ELR (cell line): ENCODE data around the gene OR56A3.
A peak's percentile ranks its signal among the peaks of the same experiment; 100 is the strongest.
"Not testable (repeated sequence)": the region's sequence is repeated elsewhere in the genome, so short reads cannot be mapped to it uniquely, and the experiment has no call there.

Experiments
- DNase-seq: peaks from one replicate; pipeline ENCODE4 v3.0.0-alpha.2; 2015; ENCODE audit warnings: low read depth

OR56A3 gene, protein sequence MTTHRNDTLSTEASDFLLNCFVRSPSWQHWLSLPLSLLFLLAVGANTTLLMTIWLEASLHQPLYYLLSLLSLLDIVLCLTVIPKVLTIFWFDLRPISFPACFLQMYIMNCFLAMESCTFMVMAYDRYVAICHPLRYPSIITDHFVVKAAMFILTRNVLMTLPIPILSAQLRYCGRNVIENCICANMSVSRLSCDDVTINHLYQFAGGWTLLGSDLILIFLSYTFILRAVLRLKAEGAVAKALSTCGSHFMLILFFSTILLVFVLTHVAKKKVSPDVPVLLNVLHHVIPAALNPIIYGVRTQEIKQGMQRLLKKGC

DNA sequence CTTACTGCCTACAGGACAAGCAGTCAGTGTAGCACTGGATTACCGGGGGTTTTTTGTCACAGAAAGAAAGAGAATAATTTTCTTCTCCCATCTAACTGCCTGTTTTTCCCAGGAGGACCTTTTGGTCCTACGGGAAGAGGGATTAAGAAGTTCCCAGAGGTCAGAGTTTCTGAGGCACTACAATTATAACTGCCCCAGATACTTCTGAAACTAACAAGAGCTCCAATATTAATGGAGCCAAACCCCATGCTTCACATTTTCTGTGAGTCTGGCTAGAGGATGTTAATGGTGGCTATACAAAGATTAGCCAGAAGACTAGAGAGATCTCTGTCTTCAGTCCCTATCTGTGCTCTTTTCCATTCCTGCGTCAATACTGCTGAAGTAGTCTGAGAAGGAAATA is at the start of gene OR56A3:
OR56A3 (plus strand) TSS at position 301 of the 400 bp plus-strand sequence. CDS start 5,096 bp downstream, outside the sequence.
- DNase-seq: no peak

DNA sequence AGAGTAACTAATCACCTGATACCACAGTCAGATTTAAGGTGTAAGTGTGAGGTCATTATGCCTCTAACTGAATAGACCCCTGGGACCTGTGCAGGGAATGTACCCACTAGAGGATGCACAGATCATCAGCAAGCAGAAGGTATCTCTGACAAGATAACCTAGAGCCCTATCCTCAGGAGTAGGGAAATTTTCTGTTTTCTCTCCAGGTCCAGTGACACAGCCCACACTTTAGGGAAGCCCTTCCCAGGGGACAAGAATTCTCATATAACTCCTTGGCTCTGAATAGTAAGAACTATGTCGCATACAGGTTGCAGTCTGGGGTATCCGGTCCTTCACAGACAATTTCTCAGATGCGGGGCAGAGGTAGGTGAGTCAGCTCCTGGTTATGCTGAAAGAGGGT is 49.1 kb upstream of the OR56A3 start, which contains the start of gene OR52E5:
OR52E5 (plus strand) TSS at position 301 of the 400 bp plus-strand sequence. CDS start 7,569 bp downstream, outside the sequence.
- no peak for DNase-seq

DNA sequence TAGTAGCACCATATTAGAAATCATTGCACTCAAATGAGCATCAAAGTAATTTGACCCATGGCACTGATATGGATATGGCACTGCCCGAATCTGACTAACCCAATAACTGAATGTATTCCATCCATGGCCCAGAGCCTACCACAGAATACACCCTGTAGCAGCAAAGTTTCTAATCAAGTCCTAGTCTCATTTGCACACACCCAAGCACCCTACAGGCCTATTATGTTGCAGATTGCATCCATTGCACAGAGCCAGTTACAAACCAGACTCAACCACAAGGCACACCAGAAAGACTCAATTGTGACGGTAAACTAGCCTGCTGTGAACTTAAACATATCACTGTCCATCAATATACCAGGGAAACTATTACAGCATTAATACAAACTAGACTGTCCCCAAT is 42.5 kb upstream of the OR56A3 start:
- no peak for DNase-seq

DNA sequence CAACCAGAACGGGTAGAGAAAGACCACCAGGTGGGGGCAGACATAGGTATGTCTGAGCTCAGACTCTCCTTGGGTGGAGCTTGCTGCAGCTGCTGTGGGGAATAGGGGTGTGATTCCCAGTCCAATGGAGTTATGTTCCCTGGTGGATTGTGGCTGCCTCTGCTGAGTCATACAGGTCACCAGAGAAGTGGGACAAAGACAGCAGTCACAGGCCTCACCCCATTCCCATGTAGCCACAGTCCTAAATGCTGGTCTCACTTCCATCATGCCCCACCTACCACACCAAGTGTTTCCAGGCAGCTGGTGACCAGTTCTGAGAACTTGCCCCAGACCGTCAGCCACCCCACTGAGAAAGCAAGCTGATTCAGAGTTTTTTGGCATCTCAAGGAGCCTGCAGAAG is 31.5 kb upstream of the OR56A3 start:
- no peak for DNase-seq

DNA sequence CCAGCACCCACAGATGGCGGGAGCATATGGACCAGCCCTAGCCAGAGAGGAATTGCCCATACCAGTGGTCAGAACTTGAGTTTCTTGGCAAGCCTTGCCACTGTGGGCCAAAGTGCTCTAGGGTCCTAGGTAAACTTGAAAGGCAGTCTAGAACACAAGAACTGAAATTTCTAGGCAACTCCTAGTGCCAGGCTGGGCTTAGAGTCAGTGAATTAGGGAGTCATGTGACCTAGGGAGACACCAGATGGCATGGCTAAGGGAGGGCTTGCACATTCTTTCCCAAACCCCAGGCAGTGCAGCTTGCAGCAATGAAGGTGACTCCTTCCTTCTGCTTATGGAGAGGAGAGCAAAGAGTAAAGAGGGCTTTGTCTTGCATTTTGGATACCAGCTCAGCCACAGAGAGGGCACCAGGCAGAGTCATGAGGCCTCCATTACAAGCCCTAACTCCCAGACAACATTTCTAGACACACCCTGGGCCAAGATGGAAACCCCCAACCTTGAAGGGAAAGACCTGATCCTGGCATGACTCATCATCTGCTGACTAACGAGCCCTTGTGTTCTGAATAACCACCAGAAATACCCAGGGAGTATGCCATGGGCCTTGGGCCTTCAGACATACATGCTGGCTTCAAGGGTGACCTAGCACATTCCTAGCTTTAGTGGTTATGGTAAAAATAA is 19.2 kb upstream of the OR56A3 start:
- DNase-seq: peak; percentile 42

DNA sequence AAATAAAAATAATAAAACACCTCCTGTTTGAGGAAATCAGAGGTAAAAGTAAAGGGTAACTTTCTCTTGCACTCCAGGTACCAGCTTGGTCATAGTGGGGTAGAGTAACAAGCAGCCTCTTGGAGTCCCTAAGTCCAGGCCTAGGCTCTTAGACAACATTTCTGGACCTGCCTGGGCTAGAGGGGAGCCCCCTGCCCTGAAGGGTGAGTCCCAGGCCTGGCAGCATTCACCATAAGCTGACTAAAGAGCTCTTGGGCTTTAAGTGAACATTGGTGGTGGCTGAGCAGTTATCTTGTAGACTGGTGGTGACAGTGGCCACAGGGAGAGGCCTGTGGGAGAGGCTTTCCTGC is 18.6 kb upstream of the OR56A3 start:
- no peak for DNase-seq

DNA sequence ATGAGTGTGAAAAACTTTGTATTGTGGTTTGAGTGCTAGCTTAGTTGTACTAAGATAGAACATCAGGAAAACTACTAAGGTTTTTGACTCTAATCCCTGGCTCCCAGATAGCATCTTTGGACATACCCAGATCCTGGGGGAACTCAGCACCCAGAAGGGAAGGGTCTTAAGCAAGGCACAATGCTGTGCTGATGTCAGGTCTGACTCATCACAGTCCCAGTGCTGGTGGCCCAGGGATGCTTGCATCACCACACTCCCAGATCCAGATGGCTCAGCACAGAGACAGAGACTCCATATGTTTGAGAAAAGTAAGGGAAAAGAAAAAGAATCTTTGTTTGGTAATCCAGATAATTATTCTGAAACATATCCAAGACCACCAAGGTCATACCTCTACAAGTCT is 18.3 kb upstream of the OR56A3 start:
- no peak for DNase-seq

DNA sequence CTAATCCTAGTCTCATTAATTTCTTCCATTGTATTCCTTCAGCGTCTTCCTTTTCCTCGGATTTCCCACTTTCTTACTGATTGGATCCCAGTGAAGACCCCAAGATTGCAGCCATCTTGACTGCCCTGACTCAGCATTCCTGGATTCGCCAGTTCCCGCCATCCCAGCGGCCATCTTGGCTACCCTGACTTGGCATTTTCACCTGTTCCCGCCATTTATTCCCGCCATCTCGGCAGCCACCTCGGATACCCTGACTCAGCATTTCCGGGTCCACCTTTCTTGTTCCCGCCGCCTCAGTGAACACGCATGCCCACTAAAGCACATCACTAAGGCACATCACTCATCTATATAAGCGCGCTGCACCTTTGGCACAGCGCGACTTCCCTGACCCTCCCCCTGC is 13.8 kb upstream of the OR56A3 start:
- no peak for DNase-seq

DNA sequence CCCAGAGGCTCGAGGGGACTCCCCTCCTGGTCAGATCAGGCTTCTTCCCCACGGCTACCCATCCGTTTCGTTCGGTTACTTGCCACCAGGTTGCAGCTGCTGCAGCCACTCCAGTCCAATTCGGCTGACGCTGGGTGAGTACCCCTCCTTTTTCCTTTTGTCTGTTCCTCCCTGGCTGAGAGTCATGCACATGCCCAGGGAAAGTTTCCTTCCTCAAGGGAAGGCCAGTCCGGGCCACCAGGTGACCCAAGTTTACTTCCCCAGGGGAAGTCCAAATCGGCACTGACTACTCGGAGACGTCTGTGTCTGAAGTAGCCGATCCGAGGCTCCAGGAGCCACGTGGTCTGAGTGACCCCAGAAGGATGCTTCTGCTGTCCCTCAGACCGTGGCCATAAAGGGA is 13.2 kb upstream of the OR56A3 start:
- no peak for DNase-seq

DNA sequence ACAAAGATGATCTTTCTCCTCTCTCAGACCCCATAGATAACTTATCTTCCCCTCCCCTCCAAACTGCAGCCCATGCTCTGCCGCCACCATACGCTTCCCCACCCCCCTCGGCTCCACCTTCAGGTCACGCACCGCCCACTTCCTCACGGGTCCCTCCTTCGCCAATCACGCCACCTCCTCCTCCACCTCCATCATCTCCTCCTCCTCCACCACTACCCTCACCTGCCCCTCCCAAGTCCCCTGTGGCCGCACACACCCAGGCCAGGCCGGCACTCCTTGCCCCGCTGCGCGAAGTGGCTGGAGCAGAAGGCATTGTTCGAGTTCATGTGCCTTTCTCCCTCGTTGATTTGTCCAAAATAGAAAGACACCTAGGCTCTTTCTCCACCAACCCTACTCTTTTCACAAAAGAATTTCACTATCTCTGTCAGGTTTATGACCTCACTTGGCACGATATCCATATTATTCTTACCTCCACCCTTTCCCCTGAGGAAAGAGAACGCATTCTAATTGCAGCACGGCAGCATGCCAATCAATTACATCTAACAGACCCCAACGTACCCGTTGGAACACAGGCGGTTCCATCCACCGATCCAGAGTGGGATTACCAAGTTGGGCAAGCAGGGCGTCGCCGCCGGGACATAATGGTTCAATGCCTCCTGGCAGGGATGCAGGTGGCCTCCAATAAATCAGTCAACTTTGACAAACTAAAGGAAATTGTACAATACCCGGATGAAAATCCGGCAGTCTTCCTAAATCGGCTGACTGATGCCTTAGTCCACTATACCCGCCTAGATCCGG is 12.3 kb upstream of the OR56A3 start:
- no peak for DNase-seq

DNA sequence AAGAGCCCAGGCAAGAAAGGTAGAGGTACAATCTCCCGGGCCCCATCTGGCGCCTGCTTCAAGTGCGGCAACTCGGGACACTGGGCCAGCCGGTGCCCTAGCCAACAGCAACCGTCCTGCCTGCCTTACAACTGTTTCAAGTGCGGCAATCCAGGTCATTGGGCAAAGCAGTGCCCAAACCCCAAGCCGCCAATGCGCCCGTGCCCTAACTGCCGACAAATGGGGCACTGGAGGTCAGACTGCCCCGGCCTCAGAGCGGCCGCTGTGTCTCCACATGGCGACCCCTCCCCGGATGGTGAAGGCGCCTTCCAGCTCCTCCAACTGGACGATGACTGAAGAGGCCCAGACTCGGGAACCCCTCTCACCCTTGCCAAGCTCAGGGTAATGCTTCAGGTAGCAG is 11.4 kb upstream of the OR56A3 start:
- no peak for DNase-seq

DNA sequence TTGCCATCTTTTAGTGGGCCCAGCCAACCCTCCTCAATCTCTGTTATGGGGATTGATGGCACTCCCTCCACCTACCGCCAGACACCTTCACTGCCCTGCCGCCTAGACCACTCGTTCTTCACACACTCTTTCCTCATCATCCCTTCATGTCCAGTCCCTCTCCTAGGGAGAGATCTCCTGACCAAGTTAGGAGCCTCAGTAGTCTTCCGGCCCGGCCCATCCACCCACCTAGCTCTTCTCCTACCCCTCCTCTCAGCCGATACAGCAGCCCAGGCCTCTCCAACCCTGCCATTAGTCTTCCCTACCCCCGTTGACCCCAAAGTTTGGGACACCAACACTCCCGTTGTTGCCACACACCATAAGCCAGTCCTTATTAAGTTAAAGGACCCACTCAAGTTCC is 11.0 kb upstream of the OR56A3 start:
- DNase-seq: no peak

DNA sequence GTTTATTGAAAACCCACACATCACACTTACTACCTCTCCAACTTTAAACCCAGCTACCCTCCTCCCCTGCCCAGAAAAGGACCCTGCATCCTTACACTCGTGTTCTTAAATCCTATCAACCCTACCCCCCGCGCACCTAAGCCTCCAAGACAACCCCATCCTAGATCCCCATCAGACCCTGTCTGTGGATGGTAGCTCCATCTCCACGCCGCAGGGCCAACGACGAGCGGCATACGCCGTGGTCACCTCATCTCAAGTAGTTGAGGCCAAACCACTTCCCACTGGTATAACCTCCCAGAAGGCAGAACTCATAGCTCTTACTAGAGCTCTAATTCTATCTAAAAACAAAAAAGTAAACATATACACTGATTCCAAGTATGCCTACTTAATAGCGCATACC is 9.4 kb upstream of the OR56A3 start:
- no peak for DNase-seq

DNA sequence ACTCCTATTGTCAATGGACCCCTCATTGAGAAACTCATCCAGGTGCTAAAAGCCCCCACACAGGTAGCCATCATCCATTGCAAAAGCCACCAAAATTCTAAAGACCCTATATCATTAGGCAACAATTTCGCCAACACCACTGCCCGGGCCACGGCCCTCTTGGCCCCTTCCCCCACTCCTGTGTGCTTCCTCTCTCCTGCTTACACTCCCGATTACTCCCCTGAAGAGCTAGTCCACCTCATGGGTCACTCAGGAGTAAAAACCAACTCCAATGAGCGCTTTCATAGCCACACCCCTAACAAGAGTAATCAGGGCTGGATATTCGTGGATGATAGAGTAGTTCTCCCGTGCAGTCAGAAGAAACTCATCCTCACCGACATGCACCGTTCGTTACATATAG is 8.9 kb upstream of the OR56A3 start:
- no peak for DNase-seq

DNA sequence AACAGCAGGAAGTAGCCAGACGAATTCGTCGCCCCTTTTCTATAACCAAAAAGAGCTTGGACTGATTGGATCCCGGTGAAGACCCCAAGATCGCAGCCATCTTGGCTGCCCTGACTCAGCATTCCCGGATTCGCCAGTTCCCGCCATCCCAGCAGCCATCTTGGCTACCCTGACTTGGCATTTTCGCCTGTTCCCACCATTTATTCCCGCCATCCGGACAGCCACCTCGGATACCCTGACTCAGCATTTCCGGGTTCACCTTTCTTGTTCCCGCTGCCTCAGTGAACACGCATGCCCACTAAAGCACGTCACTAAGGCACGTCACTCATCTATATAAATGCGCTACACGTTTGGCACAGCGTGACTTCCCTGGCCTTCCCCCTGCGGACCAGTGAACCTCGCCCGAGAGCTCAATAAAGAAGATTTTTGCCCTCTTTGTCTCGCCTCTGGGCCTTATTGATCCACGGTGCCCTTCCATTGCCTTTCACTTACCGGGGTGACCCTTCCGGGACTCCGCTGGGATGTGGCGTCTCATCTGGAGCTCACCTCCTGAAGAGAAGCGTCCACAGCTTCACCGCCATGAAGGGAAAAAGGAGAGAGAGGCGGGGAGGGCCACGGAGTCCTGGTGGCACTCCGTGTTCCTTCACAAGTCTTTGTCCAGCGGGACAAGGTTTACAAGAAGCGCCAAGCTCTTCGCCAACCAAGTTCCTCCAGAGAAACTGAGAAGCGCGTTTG is 4.0 kb upstream of the OR56A3 start:
- no peak for DNase-seq

DNA sequence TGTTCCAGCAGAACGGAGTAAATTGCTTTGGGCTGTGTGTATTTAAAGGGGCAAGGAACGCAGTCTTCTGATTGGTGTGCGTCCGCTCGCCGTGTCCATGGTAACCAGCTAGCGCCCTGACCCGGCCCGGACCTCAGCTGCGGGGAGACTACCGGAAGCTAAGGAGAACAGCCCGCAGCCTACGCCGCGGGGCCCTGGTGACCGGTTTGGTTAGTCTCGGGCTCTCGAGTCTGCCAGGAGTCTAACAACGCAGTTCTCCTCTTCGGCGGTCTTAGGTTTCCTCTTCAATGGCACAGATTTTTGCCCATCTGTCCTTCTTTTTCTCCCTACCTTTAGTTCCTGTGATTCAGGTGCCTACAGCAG is 3.5 kb upstream of the OR56A3 start:
- DNase-seq: no peak

DNA sequence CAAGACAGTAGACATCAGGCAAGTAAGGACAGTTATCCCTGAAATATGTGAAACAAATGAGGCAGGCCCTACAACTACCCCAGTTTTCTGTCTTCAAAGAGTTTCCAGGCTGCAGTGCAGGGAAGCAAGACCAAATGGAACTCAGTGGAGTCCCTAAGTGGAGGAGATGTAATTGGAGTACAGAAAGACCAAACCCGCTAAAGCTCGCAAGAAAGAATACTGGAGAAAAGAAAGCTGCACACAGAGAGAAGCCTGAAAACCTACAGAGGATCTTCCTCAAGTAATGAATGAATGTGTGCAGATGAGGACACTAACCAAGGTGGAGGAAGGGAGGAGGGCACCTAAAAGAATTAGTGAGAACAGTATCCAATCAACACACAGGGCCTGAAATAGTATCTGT is 1.3 kb upstream of the OR56A3 start:
- no peak for DNase-seq

DNA sequence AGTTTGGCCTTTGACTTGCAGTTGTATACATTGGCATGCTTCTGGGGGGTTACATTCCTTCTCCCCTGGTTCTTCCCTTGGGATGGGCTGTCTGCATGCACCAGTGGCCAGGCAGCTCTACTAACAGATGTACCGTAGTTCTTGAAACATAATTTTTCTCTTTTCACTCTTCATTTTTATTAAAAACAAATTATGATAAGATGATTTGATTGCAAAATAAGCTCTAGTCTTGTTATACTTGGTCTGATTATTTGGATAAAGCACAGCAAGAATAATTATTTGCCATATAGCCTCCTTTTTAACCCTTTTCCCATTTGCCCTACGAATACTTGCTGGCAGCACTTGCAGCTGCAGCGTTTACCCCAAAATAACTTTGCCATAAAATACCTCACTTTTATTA is 13.5 kb downstream of the OR56A3 start:
- no peak for DNase-seq

DNA sequence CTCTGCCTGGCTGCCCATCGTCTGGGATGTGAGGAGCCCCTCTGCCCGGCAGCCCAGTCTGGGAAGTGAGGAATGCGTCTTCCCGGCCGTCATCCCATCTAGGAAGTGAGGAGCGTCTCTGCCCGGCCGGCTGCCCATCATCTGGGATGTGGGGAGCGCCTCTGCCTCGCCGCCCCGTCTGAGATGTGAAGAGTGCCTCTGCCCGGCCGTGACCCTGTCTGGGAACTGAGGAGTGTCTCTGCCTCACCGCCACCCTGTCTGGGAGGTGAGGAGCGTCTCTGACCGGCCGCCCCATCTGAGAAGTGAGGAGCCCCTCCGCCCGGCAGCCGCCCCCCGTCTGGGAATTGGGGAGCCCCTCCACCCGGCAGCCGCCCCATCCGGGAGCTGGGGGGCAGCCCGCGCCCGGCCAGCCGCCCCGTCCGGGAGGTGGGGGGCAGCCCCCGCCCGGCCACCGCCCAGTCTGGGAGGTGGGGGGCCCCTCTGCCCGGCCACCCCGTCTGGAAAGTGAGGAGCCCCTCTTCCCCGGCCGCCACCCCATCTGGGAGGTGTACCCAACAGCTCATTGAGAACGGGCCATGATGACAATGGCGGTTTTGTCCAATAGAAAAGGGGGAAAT is 18.8 kb downstream of the OR56A3 start:
- not testable (repeated sequence) for DNase-seq

DNA sequence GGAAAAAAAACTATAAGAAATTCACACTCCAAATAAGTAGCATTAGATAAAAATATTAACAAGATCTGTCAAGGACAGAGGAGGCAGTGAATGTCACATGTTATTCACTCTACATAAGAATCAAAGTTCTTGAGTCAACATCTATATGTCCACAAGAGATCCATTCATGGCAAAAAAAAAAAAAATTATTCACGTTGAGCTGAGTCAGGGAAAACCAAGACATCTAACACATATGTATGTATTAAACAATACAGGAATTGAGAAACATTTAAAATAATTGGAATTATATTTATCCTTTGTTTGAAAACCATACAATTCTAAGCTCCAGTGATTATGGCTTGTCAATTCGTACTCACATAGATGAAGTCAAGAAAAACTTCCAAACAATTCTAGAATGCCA is 24.9 kb downstream of the OR56A3 start:
- DNase-seq: no peak

DNA sequence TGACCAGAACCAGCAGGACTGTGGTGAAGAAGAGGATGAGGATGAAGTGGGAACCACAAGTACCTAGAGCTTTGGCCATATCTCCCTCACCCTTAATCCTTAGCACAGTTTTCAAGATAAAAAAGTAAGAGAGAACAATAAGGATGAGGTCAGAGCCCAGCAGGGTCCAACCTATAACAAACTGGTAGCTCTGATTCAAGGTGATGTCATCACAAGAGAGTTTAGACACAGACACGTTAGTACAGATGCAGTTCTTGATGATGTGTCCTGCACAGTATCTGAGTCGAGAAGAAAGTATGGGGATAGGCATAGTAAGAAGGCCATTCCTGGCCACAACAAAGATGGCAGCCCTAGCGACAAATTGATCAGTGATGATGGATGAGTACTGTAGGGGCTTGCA is 25.7 kb downstream of the OR56A3 start:
- DNase-seq: peak; percentile 7

DNA sequence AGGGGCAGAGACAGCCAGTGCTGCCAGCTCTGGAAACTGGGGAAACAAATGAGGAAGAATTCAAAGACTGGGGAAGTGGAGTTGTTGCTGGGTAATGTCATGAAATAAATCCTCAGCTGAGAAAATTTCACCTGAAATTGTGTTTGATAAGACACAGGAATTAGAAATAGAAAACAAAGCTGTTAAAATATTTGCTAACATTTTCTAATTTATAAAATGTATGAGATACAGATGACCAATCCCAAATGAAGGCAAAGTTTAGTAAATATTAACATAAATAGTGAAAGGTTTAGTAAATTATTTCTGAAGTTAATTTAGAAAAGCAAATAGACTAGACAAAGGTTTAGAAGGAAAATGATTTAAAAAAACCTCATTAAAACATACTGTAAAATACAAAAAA is 26.3 kb downstream of the OR56A3 start, which contains the start of gene OR56A5:
OR56A5 (minus strand) TSS at position 101 of the 400 bp plus-strand sequence; CDS start at position 101, 0 bp downstream.
- DNase-seq: no peak
